ENCODE measurements around the gene MLLT10. TPM values are rescaled to one million over a fixed set of nuclear protein-coding genes. Genes with fewer than 3 reads are reported as not detected.

MLLT10 gene
- total RNA-seq, 1 donor from 2014 or later: 53.3 TPM

GRCh38 chr10:21758239-21758638 lies 224.2 kb downstream of the MLLT10 start:
- Histone ChIP-seq H3K4me1 (no peaks in the 10 kb centered on the region), H3K9me3 (no peaks in the 10 kb centered on the region), H3K27ac (no peak overlapping the region), H3K36me3 (peaks cover 0 to 6% of the 10 kb centered on the region in 2 donors), H3K27me3 (no peaks in the 10 kb centered on the region), H3K4me3 (no peak overlapping the region)
- TF ChIP-seq CTCF (IDR thresholded peaks at IDR 0.05): no peak
- TF ChIP-seq POLR2A (IDR thresholded peaks at IDR 0.05): no peak
- no peak for TF ChIP-seq POLR2AphosphoS5 (IDR thresholded peaks at IDR 0.05; ENCODE audit: insufficient read depth in 1 of 2, low read depth in 1 of 2)
- DNase-seq (ENCODE audit: extremely low spot score in 2 of 2): no peak
- intact Hi-C loops (cut with DNase I): no loop called here

- Histone ChIP-seq H3K4me3 (no peak overlapping the region), H3K9me3 (no peaks in the 10 kb centered on the region), H3K4me1 (no peaks in the 10 kb centered on the region), H3K27ac (no peak overlapping the region), H3K36me3 (peaks cover 0 to 6% of the 10 kb centered on the region in 2 donors), H3K27me3 (no peaks in the 10 kb centered on the region)
- TF ChIP-seq POLR2AphosphoS5 (IDR thresholded peaks at IDR 0.05; ENCODE audit: insufficient read depth in 1 of 2, low read depth in 1 of 2): no peak
- TF ChIP-seq POLR2A (IDR thresholded peaks at IDR 0.05): no peak
- TF ChIP-seq CTCF (IDR thresholded peaks at IDR 0.05): no peak
- intact Hi-C loops (cut with DNase I): no loop called here
- no peak for DNase-seq (ENCODE audit: extremely low spot score in 2 of 2)
These were observed 224.7 kb downstream of the MLLT10 start for GRCh38 chr10:21758696-21759095.

DNA sequence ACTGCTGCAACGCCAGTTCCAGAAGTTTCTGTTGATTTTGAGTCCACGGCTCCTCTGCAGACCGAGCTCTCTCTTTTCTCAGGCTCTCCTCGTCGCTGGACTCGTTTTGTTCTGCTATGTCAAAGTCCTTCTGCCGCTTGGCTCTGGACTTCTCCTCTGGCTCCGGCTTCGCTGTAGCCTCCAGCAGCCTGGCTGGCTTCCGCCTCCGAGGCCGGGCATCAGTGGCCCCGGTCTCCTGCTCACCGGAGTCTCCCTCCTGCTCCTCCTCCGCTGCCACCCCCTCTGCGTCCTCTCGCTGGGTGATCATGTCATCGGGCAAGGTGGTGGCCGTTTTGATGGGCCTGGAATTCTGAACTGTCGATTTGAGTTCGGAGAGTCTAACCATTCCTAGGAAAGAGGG lies 225.2 kb downstream of the MLLT10 start:
- no peaks in the 10 kb centered on the region for H3K4me1 ChIP-seq
- intact Hi-C loops (cut with DNase I): no loop called here
- peaks cover 0 to 6% of the 10 kb centered on the region in 2 donors for H3K36me3 ChIP-seq
- TF ChIP-seq CTCF (IDR thresholded peaks at IDR 0.05) (no peak), POLR2AphosphoS5 (IDR thresholded peaks at IDR 0.05; ENCODE audit: insufficient read depth in 1 of 2, low read depth in 1 of 2) (no peak), POLR2A (IDR thresholded peaks at IDR 0.05) (no peak)
- H3K27ac ChIP-seq: no peak overlapping the region
- no peak overlapping the region for H3K4me3 ChIP-seq
- no peaks in the 10 kb centered on the region for H3K27me3 ChIP-seq
- DNase-seq (ENCODE audit: extremely low spot score in 2 of 2): no peak
- H3K9me3 ChIP-seq: no peaks in the 10 kb centered on the region

DNA sequence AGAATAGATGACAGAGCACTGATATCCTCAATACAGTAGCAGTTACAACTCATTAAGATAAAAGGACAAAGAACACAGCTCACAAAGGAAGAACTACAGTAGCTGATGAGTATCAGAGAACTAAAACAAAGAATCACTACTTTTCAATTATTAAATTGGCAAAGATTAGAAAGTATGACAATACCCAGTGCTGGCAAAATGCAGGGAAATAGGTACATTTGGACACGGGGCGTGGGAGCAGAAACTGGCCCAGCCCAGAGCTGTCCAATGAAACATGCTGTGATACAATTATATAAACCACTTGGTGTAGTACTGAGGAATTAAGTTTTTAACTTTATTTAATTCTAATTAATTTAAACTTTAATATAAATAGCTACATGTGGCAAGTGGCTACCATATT lies 226.3 kb downstream of the MLLT10 start:
- TF ChIP-seq POLR2A (IDR thresholded peaks at IDR 0.05) (no peak), POLR2AphosphoS5 (IDR thresholded peaks at IDR 0.05; ENCODE audit: insufficient read depth in 1 of 2, low read depth in 1 of 2) (no peak), CTCF (IDR thresholded peaks at IDR 0.05) (no peak)
- H3K36me3 ChIP-seq: peaks cover 0 to 2% of the 10 kb centered on the region in 2 donors
- H3K9me3 ChIP-seq: no peaks in the 10 kb centered on the region
- no peak for DNase-seq (ENCODE audit: extremely low spot score in 2 of 2)
- no peaks in the 10 kb centered on the region for H3K27me3 ChIP-seq
- H3K27ac ChIP-seq: no peak overlapping the region
- no peak overlapping the region for H3K4me3 ChIP-seq
- no peaks in the 10 kb centered on the region for H3K4me1 ChIP-seq
- intact Hi-C loops (cut with DNase I): no loop called here

GRCh38 chr10:21764466-21765189 lies 230.6 kb downstream of the MLLT10 start:
- H3K4me3 ChIP-seq: no peak overlapping the region
- no peak overlapping the region for H3K27ac ChIP-seq
- no peaks in the 10 kb centered on the region for H3K36me3 ChIP-seq
- H3K27me3 ChIP-seq: no peaks in the 10 kb centered on the region
- H3K4me1 ChIP-seq: no peaks in the 10 kb centered on the region
- TF ChIP-seq CTCF (IDR thresholded peaks at IDR 0.05) (no peak), POLR2A (IDR thresholded peaks at IDR 0.05) (no peak), POLR2AphosphoS5 (IDR thresholded peaks at IDR 0.05; ENCODE audit: insufficient read depth in 1 of 2, low read depth in 1 of 2) (no peak)
- intact Hi-C loops (cut with DNase I): no loop called here
- no peaks in the 10 kb centered on the region for H3K9me3 ChIP-seq
- DNase-seq (ENCODE audit: extremely low spot score in 2 of 2): no peak

All from vagina (tissue), 2 donors.